NCI-H128 (cell line): ENCODE measurements around the gene SLC44A2.

Experiments
- DNase-seq: peaks from one replicate; lab custom pipeline; 2025; ENCODE audit not compliant: unreplicated experiment; lab: John Stamatoyannopoulos, UW

The SLC44A2 gene

DNA sequence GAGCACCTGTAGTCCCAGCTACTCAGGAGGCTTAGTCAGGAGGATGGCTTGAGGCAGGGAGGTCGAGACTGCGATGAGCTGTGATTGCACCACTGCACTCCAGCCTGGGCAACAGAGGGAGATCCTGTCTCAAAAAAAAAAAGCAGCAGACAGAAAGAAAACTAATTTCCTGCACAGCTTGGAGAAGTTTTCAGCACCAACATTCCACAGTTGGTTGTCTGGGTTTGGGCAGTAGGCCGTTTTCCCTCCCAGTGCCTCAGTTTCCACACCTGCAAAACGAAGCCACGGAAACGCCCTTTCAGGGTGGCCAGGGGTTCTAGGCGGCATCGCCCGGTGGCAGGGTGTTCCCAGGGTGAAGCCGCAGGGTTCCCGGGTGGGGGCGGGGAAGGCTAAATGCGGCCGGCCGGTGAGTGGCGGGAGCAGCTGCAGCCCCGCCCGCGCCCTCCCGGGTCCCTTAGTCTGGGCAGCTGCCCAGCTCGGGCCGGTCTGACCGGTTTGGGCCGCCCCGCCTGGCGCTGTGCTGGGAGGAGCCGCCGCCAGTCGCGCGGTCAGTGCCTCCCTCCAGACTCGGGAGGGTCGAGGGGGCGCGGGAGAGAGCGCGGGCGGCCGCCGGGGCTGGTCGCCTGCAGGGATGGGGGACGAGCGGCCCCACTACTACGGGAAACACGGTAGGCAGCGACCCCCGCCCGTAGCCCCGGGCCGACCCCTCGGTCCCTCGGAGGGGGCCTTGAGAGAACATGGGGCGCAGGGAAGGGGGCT is at the start of gene SLC44A2:
SLC44A2 (plus strand) TSS at position 551 of the 759 bp plus-strand sequence; CDS start at position 632, 81 bp downstream.
- DNase-seq: peak; percentile 18

DNA sequence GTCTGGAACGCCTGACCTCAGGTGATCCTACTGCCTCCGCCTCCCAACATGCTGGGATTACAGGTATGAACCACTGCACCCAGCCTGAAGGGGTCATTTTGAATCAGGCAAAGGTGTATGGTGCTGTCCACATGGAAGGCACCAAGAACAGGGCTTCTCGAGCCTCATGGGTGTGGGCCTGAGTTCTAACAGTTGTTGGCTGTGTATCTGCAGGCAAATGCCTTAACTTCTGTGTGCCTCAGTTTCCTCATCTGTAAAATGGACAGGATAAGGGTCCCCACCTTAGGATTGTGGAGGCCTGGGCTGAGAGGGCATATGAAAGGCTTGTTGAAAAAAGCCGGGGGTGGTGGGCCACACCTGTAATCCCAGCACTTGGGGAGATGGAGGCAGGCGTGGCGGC is 47.4 kb upstream of the SLC44A2 start:
- DNase-seq: no peak

GRCh38 chr19:10580979-10581631 is 44.2 kb upstream of the SLC44A2 start:
- peak; percentile 82 for DNase-seq

- DNase-seq: no peak
These were observed 43.3 kb upstream of the SLC44A2 start for GRCh38 chr19:10582091-10582490.

GRCh38 chr19:10583036-10583776 is 42.1 kb upstream of the SLC44A2 start:
- no peak for DNase-seq

- no peak for DNase-seq
These were observed 39.0 kb upstream of the SLC44A2 start for GRCh38 chr19:10586396-10586795.

- peak; percentile 14 for DNase-seq
These were observed 38.1 kb upstream of the SLC44A2 start, which contains the start of gene AP1M2 for GRCh38 chr19:10587022-10587838. AP1M2 (minus strand) TSS chr19:10587312; CDS start chr19:10587231, 81 bp downstream.

DNA sequence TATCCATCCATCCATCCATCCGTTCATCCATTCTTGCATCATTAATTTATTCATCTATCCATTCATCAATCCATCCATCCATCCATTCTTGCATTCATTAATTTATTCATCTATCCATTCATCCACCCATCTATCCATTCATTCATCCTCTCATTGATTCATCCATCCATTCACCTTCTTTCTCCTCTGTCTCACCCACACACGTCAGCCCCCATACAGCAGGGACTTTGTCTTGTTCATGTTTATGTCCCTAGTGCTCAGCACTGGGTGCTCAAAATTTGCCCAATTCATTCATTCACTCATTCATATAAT is 37.6 kb upstream of the SLC44A2 start:
- DNase-seq: no peak

DNA sequence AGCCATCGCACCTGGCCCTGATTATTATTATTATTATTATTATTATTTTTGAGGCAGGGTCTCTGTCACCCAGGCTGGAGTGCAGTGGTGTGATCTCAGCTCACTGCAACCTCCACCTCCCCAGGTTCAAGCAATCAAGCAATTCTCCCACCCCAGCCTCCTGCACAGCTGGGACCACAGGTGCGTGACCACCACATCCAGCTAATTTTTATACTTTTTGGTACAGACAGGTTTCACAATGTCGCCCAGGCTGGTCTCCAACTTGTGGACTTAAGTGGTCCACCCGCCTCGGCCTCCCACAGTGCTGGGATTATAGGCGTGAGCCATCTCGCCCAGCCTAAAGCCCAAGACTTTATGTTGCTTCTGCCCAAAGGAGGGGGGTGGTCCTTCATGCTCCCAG is 32.2 kb upstream of the SLC44A2 start:
- DNase-seq: no peak

GRCh38 chr19:10593820-10594637 is 31.3 kb upstream of the SLC44A2 start:
- no peak for DNase-seq

DNA sequence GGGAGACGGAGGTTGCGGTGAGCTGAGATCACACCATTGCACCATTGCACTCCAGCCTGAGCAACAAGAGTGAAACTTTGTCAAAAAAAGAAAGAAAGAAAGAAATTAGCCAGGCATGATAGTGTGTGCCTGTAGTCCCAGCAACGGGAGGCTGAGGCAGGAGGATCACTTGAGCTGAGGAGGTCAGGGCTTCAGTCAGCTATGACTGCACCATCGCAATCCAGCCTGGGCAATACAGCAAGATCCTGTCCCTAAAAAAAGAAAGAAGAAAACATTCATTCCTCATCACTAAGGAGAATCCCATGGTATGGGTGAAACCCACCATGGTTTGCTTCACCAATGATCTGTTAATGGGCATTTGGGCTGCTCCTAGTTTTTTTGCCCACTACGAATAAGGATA is 25.2 kb upstream of the SLC44A2 start:
- DNase-seq: no peak

DNA sequence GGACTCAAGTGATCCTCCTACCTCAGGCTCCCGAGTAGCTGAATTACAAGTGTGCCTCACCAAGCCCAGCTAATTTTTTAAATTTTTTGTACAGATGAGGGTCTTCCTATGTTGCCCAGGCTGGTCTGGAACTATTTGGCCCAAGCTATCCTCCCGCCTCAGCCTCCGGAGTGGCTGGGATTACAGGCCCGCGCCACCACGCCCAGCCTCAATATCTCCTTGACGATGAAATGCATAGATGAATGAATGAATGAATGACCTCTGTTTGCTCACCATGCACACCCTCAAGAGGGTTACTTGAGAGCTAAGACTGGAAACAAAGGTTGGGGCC is 23.4 kb upstream of the SLC44A2 start:
- no peak for DNase-seq

- peak; percentile 29 for DNase-seq
These were observed 22.8 kb upstream of the SLC44A2 start for GRCh38 chr19:10602330-10603083.

- no peak for DNase-seq
These were observed 22.1 kb upstream of the SLC44A2 start for GRCh38 chr19:10603084-10603872.

GRCh38 chr19:10603873-10604459 is 21.4 kb upstream of the SLC44A2 start:
- DNase-seq: no peak

DNA sequence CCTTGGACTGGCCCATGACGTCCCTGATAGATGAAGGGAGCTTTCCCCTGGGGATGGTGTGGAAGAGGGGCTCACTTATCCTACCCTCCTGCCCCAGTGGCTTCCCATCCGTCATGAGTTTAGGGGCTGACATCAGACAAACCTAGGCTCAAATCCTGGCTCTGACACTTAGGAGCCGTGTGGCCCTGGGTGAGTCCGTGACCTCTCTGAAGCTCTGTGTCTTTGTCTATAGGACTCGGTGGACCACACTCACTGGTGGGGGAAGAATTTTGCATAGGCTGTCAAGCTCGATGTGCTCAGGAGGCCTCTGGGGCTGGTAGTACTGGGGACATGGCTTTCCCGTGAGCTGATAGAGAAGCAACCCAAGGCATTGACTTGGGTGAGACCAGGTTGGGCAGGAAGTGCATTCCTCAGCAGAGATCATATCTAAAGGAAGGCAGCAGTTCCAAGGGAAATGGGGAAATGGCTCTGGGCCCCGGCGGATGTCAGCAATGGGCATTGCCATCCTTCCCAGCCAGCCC is 20.8 kb upstream of the SLC44A2 start:
- no peak for DNase-seq

DNA sequence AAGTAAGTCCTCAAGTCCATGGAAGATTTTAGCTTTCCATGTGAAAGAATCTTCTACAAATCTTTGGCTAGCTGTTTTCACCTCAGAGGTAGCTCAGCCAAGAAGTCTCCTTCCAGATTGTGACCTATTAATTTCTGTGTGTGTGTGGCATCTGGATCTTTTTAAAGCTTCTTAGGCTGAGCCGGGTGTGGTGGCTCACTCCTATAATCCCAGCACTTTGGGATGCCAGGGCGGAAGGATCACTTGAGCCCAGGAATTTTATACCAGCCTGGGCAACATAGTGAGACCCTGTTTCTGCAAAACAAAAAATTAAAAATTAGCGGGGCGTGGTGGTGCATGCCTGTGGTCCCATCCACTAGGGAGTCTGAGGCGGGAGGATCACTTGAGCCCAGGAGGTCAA is 13.4 kb upstream of the SLC44A2 start:
- DNase-seq: no peak

GRCh38 chr19:10612499-10613119 is 12.7 kb upstream of the SLC44A2 start:
- DNase-seq: no peak
